ENCODE data around the gene WWOX.

- TF ChIP-seq CTCF (conservative IDR thresholded peaks at IDR 0.05) (no peak), EZH2 (IDR thresholded peaks at IDR 0.05; ENCODE audit: low read depth) (no peak)
These were observed 467.1 kb downstream of the WWOX start for GRCh38 chr16:78566397-78567073.

Data from PC-9 (cell line).